Measurements from ENCODE around the gene NMT1. TPM values are rescaled to one million over a fixed set of nuclear protein-coding genes. Genes with fewer than 3 reads are reported as not detected.

Gene NMT1
- total and polyA plus RNA-seq, 11 donors, result 36.8 to 114 (median 68.7) TPM

- Histone ChIP-seq H3K27ac (no peak overlapping the region), H3K4me1 (peaks cover 0 to 4% (median 0%) of the 10 kb centered on the region in 12 donors), H3K9me3 (no peaks in the 10 kb centered on the region), H3K27me3 (no peaks in the 10 kb centered on the region), H3K4me3 (no peak overlapping the region), H3K36me3 (peaks cover 0 to 74% (median 62%) of the 10 kb centered on the region in 9 donors)
- no peak for TF ChIP-seq POLR2A (IDR thresholded peaks at IDR 0.05)
- TF ChIP-seq, protein P1, sequence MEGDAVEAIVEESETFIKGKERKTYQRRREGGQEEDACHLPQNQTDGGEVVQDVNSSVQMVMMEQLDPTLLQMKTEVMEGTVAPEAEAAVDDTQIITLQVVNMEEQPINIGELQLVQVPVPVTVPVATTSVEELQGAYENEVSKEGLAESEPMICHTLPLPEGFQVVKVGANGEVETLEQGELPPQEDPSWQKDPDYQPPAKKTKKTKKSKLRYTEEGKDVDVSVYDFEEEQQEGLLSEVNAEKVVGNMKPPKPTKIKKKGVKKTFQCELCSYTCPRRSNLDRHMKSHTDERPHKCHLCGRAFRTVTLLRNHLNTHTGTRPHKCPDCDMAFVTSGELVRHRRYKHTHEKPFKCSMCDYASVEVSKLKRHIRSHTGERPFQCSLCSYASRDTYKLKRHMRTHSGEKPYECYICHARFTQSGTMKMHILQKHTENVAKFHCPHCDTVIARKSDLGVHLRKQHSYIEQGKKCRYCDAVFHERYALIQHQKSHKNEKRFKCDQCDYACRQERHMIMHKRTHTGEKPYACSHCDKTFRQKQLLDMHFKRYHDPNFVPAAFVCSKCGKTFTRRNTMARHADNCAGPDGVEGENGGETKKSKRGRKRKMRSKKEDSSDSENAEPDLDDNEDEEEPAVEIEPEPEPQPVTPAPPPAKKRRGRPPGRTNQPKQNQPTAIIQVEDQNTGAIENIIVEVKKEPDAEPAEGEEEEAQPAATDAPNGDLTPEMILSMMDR (IDR thresholded peaks at IDR 0.05), result no peak
- intact Hi-C loops (cut with DNase I), result no loop called here
- WGBS, 4 donors, result 55 to 69% (median 59%) methylated on average over 14 of the region's 14 CpGs
- ATAC-seq, result peak in 1 of 4 donors; percentile 13
- no peak for DNase-seq
Observed at GRCh38 chr17:45031231-45032173, 29.6 kb upstream of the NMT1 start.

DNA sequence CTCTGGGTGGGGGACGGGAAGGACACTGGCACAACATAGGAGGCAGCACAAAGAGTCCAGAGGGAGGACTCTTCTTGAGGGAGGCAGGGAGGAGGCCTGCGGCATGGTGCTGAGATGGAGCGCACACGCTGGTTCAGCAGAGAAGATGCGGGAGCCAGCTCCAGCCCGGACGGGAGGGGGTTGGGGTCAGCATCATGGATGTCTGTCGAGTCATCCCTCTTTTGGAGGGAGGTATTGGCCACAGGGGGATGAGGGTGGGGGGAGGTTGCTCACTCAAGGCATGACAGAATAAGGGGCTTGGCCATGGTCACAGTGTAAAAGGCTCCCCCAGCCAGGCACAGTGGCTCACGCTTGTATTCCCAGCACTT, 29.0 kb upstream of the NMT1 start:
- no peaks in the 10 kb centered on the region for H3K9me3 ChIP-seq
- 83 to 86% (median 85%) methylated on average over 9 of the region's 9 CpGs for WGBS, 4 donors
- peaks cover 0 to 70% (median 57%) of the 10 kb centered on the region in 9 donors for H3K36me3 ChIP-seq
- intact Hi-C loops (cut with DNase I), result no loop called here
- H3K27me3 ChIP-seq, result no peaks in the 10 kb centered on the region
- ATAC-seq (no peak), DNase-seq (no peak)
- TF ChIP-seq, protein P1 (IDR thresholded peaks at IDR 0.05), result no peak
- TF ChIP-seq POLR2A (IDR thresholded peaks at IDR 0.05), result no peak
- H3K27ac ChIP-seq, result no peak overlapping the region
- no peak overlapping the region for H3K4me3 ChIP-seq
- peaks cover 0 to 4% (median 0%) of the 10 kb centered on the region in 12 donors for H3K4me1 ChIP-seq

GRCh38 chr17:45034599-45034998, 26.5 kb upstream of the NMT1 start:
- Histone ChIP-seq H3K9me3 (no peaks in the 10 kb centered on the region), H3K27me3 (no peaks in the 10 kb centered on the region), H3K4me3 (no peak overlapping the region), H3K4me1 (peaks cover 0 to 20% (median 15%) of the 10 kb centered on the region in 12 donors), H3K27ac (no peak overlapping the region), H3K36me3 (peaks cover 0 to 54% (median 45%) of the 10 kb centered on the region in 9 donors)
- ATAC-seq (no peak), DNase-seq (no peak)
- TF ChIP-seq, protein P1 (IDR thresholded peaks at IDR 0.05), result no peak
- TF ChIP-seq POLR2A (IDR thresholded peaks at IDR 0.05), result no peak
- intact Hi-C loops (cut with DNase I), result no loop called here
- 94 to 95% (median 94%) methylated on average over 14 of the region's 14 CpGs for WGBS, 4 donors

DNA sequence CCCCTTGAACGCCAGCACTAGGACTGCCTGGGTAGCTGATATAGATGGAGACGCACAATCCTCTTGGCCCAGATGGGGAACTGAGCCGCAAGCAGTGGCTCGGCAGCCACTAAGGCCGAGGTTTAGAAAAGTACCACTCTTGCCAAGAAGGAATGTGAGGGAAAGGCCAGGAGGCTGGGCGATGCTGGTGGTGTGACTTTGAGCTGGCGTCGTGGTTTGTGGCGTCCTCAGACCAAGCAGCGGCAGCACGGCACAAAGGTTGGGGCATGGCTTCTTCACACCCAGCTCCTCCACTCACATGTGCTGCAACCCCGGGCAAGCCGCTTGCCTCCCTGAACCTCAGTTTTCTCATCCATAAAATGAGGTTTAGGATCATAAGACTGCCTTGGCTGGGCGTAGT, 25.3 kb upstream of the NMT1 start:
- intact Hi-C loops (cut with DNase I), result no loop called here

More for the DNA sequence above, 25.3 kb upstream of the NMT1 start:
- no peak overlapping the region for H3K27ac ChIP-seq
- TF ChIP-seq POLR2A (IDR thresholded peaks at IDR 0.05), result no peak
- TF ChIP-seq, protein P1 (IDR thresholded peaks at IDR 0.05), result no peak
- H3K36me3 ChIP-seq, result peaks cover 0 to 42% (median 33%) of the 10 kb centered on the region in 9 donors
- DNase-seq (no peak), ATAC-seq (no peak)
- peaks cover 0 to 27% (median 15%) of the 10 kb centered on the region in 12 donors for H3K4me1 ChIP-seq
- H3K4me3 ChIP-seq, result no peak overlapping the region
- H3K27me3 ChIP-seq, result no peaks in the 10 kb centered on the region
- H3K9me3 ChIP-seq, result no peaks in the 10 kb centered on the region
- 93 to 98% (median 96%) methylated on average over 14 of the region's 14 CpGs for WGBS, 4 donors
